Right lobe of liver (tissue), 6 donors: Measurements from ENCODE around the gene ZMIZ2. TPM values are rescaled to one million over a fixed set of nuclear protein-coding genes. Genes with fewer than 3 reads are reported as not detected.

Experiments
- ATAC-seq, 4 donors: fragments of 200-7000 bp; cut with Tn5 transposase; one replicate each; pipeline ENCODE4 v1.9.1; 2020; ENCODE audit warnings: mild to moderate bottlenecking in 4 of 4, moderate library complexity in 4 of 4
- DNase-seq, 3 donors: peaks; one replicate each; pipeline ENCODE4 v3.0.0-alpha.2; 2020
- H3K27ac ChIP-seq, 3 donors: fragments of 200-600 bp; one replicate each; pipeline ENCODE4 v1.8.0; 2022
- H3K27me3 ChIP-seq, 2 donors: fragments of 200-600 bp; one replicate each; pipeline ENCODE4 v1.8.0; 2022
- H3K36me3 ChIP-seq, 4 donors: fragments of 200-600 bp; sonication (generic) in 1 of 4; one replicate each; pipeline versions ENCODE4 v1.5.1 to v1.8.0; 2017 to 2022; ENCODE audit warnings: control low read depth in 1 of 4
- H3K4me1 ChIP-seq, 4 donors: fragments of 200-600 bp; sonication (generic) in 1 of 4; one replicate each; pipeline versions ENCODE4 v1.5.1 to v1.8.0; 2017 to 2022; ENCODE audit warnings: control low read depth in 1 of 4
- H3K4me3 ChIP-seq, 3 donors: fragments of 200-600 bp; one replicate each; pipeline ENCODE4 v1.8.0; 2022
- H3K9me3 ChIP-seq, 4 donors: fragments of 200-600 bp; sonication (generic) in 1 of 4; one replicate each; pipeline versions ENCODE4 v1.5.1 to v1.8.0; 2017 to 2022; ENCODE audit warnings: control low read depth in 1 of 4
- CTCF ChIP-seq, 4 donors: fragments of 200-600 bp in 3 of 4; fragments of 450-650 bp in 1 of 4; IDR thresholded peaks; one replicate each; pipeline versions ENCODE4 v1.5.1 to v1.8.0; 2016 to 2022; ENCODE audit warnings: antibody characterized with exemption in 4 of 4, mild to moderate bottlenecking in 2 of 4
- POLR2A ChIP-seq: fragments of 450-650 bp; IDR thresholded peaks from one replicate; pipeline ENCODE4 v1.6.1; 2017; ENCODE audit warnings: antibody characterized with exemption, mild to moderate bottlenecking
- WGBS: methylation state at CpG from one replicate; pipeline ENCODE4 v1.1.6; 2018; ENCODE audit warnings: low coverage, low lambda C conversion rate; ENCODE audit not compliant: insufficient coverage; ENCODE audit errors: missing lambda C conversion rate; 5-methylcytosine and 5-hydroxymethylcytosine counted together
- intact Hi-C, 2 donors: fragments of 100-400 bp; cut with DNase I; formaldehyde crosslinking; loops; one replicate each; pipeline versions ENCODE4 v1.11.2 to v1.14.1; 2022
- total RNA-seq, 6 experiments: library from RNA; depleted of rRNA in 2 of 6; stranded (reverse); fragments of >200 nt in 2 of 6; fragmentation: NEBNext Ultra II Directional in 3 of 6; extraction: Animal tissue kit (Norgen Biotek cat#: 25700) in 3 of 6; gene quantifications; one replicate each; pipeline versions ENCODE4 v1.1.0 to v1.2.4, GENCODE V29; 2016 to 2023
- donor health status: DM: no; HTN: yes; CAD: no.
- donor health status: DM: no; HTN: no; CAD: no.
- donor health status: DM: no; HTN: no; CAD: no.
- donor health status: DM: no; HTN: yes; CAD: no.
- donor health status: DM: no; HTN: yes; CAD: no.

Gene ZMIZ2
- total RNA-seq, 6 experiments from 2014 or later: 8.6 to 36.3 (median 28.6) TPM

GRCh38 chr7:44735403-44736165 is 13.1 kb upstream of the ZMIZ2 start:
- Histone ChIP-seq H3K9me3 (no peaks in the 10 kb centered on the region), H3K36me3 (no peaks in the 10 kb centered on the region), H3K4me1 (no peaks in the 10 kb centered on the region), H3K27me3 (no peaks in the 10 kb centered on the region), H3K27ac (no peak overlapping the region), H3K4me3 (no peak overlapping the region)
- WGBS: 82% methylated on average over 5 of the region's 5 CpGs
- ATAC-seq (no peak), DNase-seq (no peak)
- no peak for TF ChIP-seq POLR2A
- no peak for TF ChIP-seq CTCF (IDR thresholded peaks at IDR 0.05)
- intact Hi-C loops: no loop called here

GRCh38 chr7:44736896-44737295 is 11.8 kb upstream of the ZMIZ2 start:
- Histone ChIP-seq H3K27ac (no peak overlapping the region), H3K4me1 (no peaks in the 10 kb centered on the region), H3K27me3 (no peaks in the 10 kb centered on the region), H3K4me3 (no peak overlapping the region), H3K9me3 (no peaks in the 10 kb centered on the region), H3K36me3 (no peaks in the 10 kb centered on the region)
- TF ChIP-seq POLR2A (no peak), CTCF (IDR thresholded peaks at IDR 0.05) (no peak)
- 86% methylated on average over 3 of the region's 3 CpGs for WGBS
- ATAC-seq: peak in 1 of 4 donors; percentile 16
- intact Hi-C loops: no loop called here
- no peak for DNase-seq

- Histone ChIP-seq H3K27me3 (no peaks in the 10 kb centered on the region), H3K4me3 (no peak overlapping the region), H3K4me1 (no peaks in the 10 kb centered on the region), H3K36me3 (no peaks in the 10 kb centered on the region), H3K9me3 (no peaks in the 10 kb centered on the region), H3K27ac (no peak overlapping the region)
- whole genome bisulfite sequencing: 89% methylated on average over 4 of the region's 4 CpGs
- TF ChIP-seq CTCF (IDR thresholded peaks at IDR 0.05): no peak
- no peak for TF ChIP-seq POLR2A
- ATAC-seq (no peak), DNase-seq (no peak)
- intact Hi-C loops: no loop called here
Measured at GRCh38 chr7:44738051-44738723, 10.5 kb upstream of the ZMIZ2 start.

- Histone ChIP-seq H3K9me3 (no peaks in the 10 kb centered on the region), H3K36me3 (no peaks in the 10 kb centered on the region), H3K27me3 (no peaks in the 10 kb centered on the region), H3K27ac (no peak overlapping the region), H3K4me3 (no peak overlapping the region), H3K4me1 (no peaks in the 10 kb centered on the region)
- intact Hi-C loops: no loop called here
- DNase-seq (no peak), ATAC-seq (no peak)
- TF ChIP-seq POLR2A: no peak
- no peak for TF ChIP-seq CTCF (IDR thresholded peaks at IDR 0.05)
- WGBS: 94% methylated on average over 14 of the region's 23 CpGs
Measured at GRCh38 chr7:44738876-44739665, 9.6 kb upstream of the ZMIZ2 start.
